GM21528 (cell line): ENCODE data around the gene LIMCH1.
"Not testable (repeated sequence)": the region's sequence is repeated elsewhere in the genome, so short reads cannot be mapped to it uniquely, and the experiment has no call there.

Source experiments
- ATAC-seq: cut with Tn5 transposase; IDR thresholded peaks from one replicate; pipeline ENCODE4 v1.9.1; 2021; ENCODE audit warnings: mild to moderate bottlenecking, moderate library complexity; ENCODE audit not compliant: unreplicated experiment, low FRiP score

The LIMCH1 gene

GRCh38 chr4:41668024-41668423, 130.1 kb downstream of the LIMCH1 start:
- no peak for ATAC-seq

GRCh38 chr4:41670530-41670929, 132.6 kb downstream of the LIMCH1 start:
- ATAC-seq = no peak

GRCh38 chr4:41670982-41671381, 133.0 kb downstream of the LIMCH1 start:
- no peak for ATAC-seq

- no peak for ATAC-seq
Measured at GRCh38 chr4:41678086-41678816, 140.3 kb downstream of the LIMCH1 start.

GRCh38 chr4:41678951-41679350, 141.0 kb downstream of the LIMCH1 start:
- ATAC-seq = no peak

GRCh38 chr4:41679991-41680390, 142.0 kb downstream of the LIMCH1 start:
- ATAC-seq = no peak

GRCh38 chr4:41681054-41681453, 143.1 kb downstream of the LIMCH1 start:
- no peak for ATAC-seq

GRCh38 chr4:41683326-41683725, 145.4 kb downstream of the LIMCH1 start:
- ATAC-seq = no peak

- ATAC-seq = no peak
Measured at GRCh38 chr4:41686893-41687292, 148.9 kb downstream of the LIMCH1 start.

- no peak for ATAC-seq
Measured at GRCh38 chr4:41687971-41688370, 150.0 kb downstream of the LIMCH1 start.

- no peak for ATAC-seq
Measured at GRCh38 chr4:41692717-41693345, 154.9 kb downstream of the LIMCH1 start.

GRCh38 chr4:41693629-41694028, 155.7 kb downstream of the LIMCH1 start:
- no peak for ATAC-seq

GRCh38 chr4:41696131-41696530, 158.2 kb downstream of the LIMCH1 start:
- ATAC-seq = no peak

- ATAC-seq = no peak
Measured at GRCh38 chr4:41696763-41697162, 158.8 kb downstream of the LIMCH1 start.

GRCh38 chr4:41701983-41702382, 164.0 kb downstream of the LIMCH1 start:
- no peak for ATAC-seq

- ATAC-seq = no peak
Measured at GRCh38 chr4:41702770-41703169, 164.8 kb downstream of the LIMCH1 start.

- no peak for ATAC-seq
Measured at GRCh38 chr4:41703785-41704184, 165.8 kb downstream of the LIMCH1 start.

GRCh38 chr4:41709844-41710481, 172.0 kb downstream of the LIMCH1 start:
- no peak for ATAC-seq

GRCh38 chr4:41711654-41712053, 173.7 kb downstream of the LIMCH1 start:
- not testable (repeated sequence) for ATAC-seq

- no peak for ATAC-seq
Measured at GRCh38 chr4:41712425-41712824, 174.5 kb downstream of the LIMCH1 start.

- no peak for ATAC-seq
Measured at GRCh38 chr4:41713768-41714167, 175.8 kb downstream of the LIMCH1 start.
